Hepatocyte (in vitro differentiated cells): Measurements from ENCODE around the gene TOP3A. TPM values are rescaled to one million over a fixed set of nuclear protein-coding genes. Genes with fewer than 3 reads are reported as not detected.

Experiments
- DNase-seq: peaks from one replicate; pipeline ENCODE4 v3.0.0-alpha.2; 2016; ENCODE audit warnings: low spot score
- H2AFZ ChIP-seq: fragments of 200-600 bp; sonication (generic); 2 replicates; pipeline ENCODE4 v1.6.0; 2016; ENCODE audit warnings: antibody characterized with exemption, mild to moderate bottlenecking
- H3K27ac ChIP-seq: fragments of 200-600 bp; sonication (generic); 2 replicates; pipeline ENCODE4 v1.5.1; 2016; ENCODE audit warnings: mild to moderate bottlenecking
- H3K27me3 ChIP-seq: fragments of 200-600 bp; sonication (generic); 2 replicates; pipeline ENCODE4 v1.6.1; 2016
- H3K36me3 ChIP-seq: fragments of 200-600 bp; sonication (generic); replicated peaks from 2 replicates; pipeline ENCODE4 v1.5.1; 2016; ENCODE audit warnings: low read depth; ENCODE audit not compliant: insufficient read depth
- H3K4me1 ChIP-seq: fragments of 200-600 bp; sonication (generic); 2 replicates; pipeline ENCODE4 v1.5.1; 2016; ENCODE audit warnings: mild to moderate bottlenecking, moderate library complexity; ENCODE audit not compliant: insufficient read depth
- H3K4me2 ChIP-seq: fragments of 200-600 bp; sonication (generic); 2 replicates; pipeline ENCODE4 v1.6.0; 2016
- H3K4me3 ChIP-seq: fragments of 200-600 bp; sonication (generic); 2 replicates; pipeline ENCODE4 v1.5.1; 2016; ENCODE audit warnings: mild to moderate bottlenecking
- H3K79me2 ChIP-seq: fragments of 200-600 bp; sonication (generic); 2 replicates; pipeline ENCODE4 v1.6.0; 2017; ENCODE audit warnings: mild to moderate bottlenecking
- H3K9me2 ChIP-seq: fragments of 200-600 bp; sonication (generic); replicated peaks from 2 replicates; pipeline ENCODE4 v1.6.0; 2017; ENCODE audit warnings: mild to moderate bottlenecking; ENCODE audit not compliant: insufficient read depth
- H3K9me3 ChIP-seq: fragments of 200-600 bp; sonication (generic); 2 replicates; pipeline ENCODE4 v1.5.1; 2016; ENCODE audit warnings: low read depth, mild to moderate bottlenecking
- H4K20me1 ChIP-seq: fragments of 200-600 bp; sonication (generic); 2 replicates; pipeline ENCODE4 v1.6.0; 2016; ENCODE audit warnings: mild to moderate bottlenecking; ENCODE audit not compliant: insufficient read depth, poor library complexity, severe bottlenecking
- CTCF ChIP-seq: fragments of 200-600 bp; sonication (generic); IDR thresholded peaks from 2 replicates; pipeline ENCODE4 v1.5.1; 2016; ENCODE audit warnings: antibody characterized with exemption, mild to moderate bottlenecking; ENCODE audit not compliant: poor library complexity
- EZH2 ChIP-seq: fragments of 200-600 bp; sonication (generic); IDR thresholded peaks from 2 replicates; pipeline ENCODE4 v1.6.1; 2016; ENCODE audit warnings: antibody characterized with exemption, mild to moderate bottlenecking, borderline replicate concordance
- EZH2phosphoT487 ChIP-seq: fragments of 200-600 bp; sonication (generic); IDR thresholded peaks from one replicate; pipeline ENCODE4 v1.6.1; 2018; ENCODE audit warnings: antibody characterized with exemption, mild to moderate bottlenecking, low read depth, moderate library complexity; ENCODE audit not compliant: unreplicated experiment, severe bottlenecking
- WGBS: methylation state at CpG from one replicate; pipeline ENCODE4 v1.1.6; 2016; ENCODE audit warnings: low lambda C conversion rate; ENCODE audit errors: missing lambda C conversion rate; 5-methylcytosine and 5-hydroxymethylcytosine counted together
- polyA plus RNA-seq: library from polyadenylated mRNA; unstranded; fragments of >200 nt; fragmentation: Nextera tagmentation; extraction: Ambion mirVana; gene quantifications from 2 replicates; pipeline ENCODE4 v1.2.1, GENCODE V29; 2016
- total RNA-seq: library from RNA; depleted of rRNA; stranded (reverse); fragments of >200 nt; gene quantifications from 2 replicates; pipeline ENCODE4 v1.2.3, GENCODE V29; 2014

Gene TOP3A
- total and polyA plus RNA-seq, 2 experiments from 2014 or later = 15.5 to 24.3 TPM

GRCh38 chr17:18267366-18267765 is 47.4 kb downstream of the TOP3A start:
- H3K27ac ChIP-seq = no peak overlapping the region
- peaks cover 10% of the 10 kb centered on the region for H3K79me2 ChIP-seq
- no peak overlapping the region for H2AFZ ChIP-seq
- peaks cover 3% of the 10 kb centered on the region for H3K4me1 ChIP-seq
- no peak overlapping the region for H3K4me2 ChIP-seq
- H3K36me3 ChIP-seq = no peaks in the 10 kb centered on the region
- no peaks in the 10 kb centered on the region for H4K20me1 ChIP-seq
- TF ChIP-seq CTCF = no peak
- TF ChIP-seq EZH2 = no peak
- TF ChIP-seq EZH2phosphoT487 = no peak
- H3K9me3 ChIP-seq = no peaks in the 10 kb centered on the region
- WGBS = 92% methylated on average over 10 of the region's 10 CpGs
- no peak overlapping the region for H3K4me3 ChIP-seq
- no peaks in the 10 kb centered on the region for H3K9me2 ChIP-seq
- H3K27me3 ChIP-seq = no peaks in the 10 kb centered on the region
- no peak for DNase-seq

GRCh38 chr17:18263885-18264682 is 50.7 kb downstream of the TOP3A start:
- H3K79me2 ChIP-seq = peaks cover 21% of the 10 kb centered on the region
- TF ChIP-seq CTCF = no peak
- no peak for TF ChIP-seq EZH2phosphoT487
- no peak for TF ChIP-seq EZH2
- H3K4me3 ChIP-seq = no peak overlapping the region
- peaks cover 14% of the 10 kb centered on the region for H3K4me1 ChIP-seq
- H3K9me2 ChIP-seq = no peaks in the 10 kb centered on the region
- H3K4me2 ChIP-seq = no peak overlapping the region
- DNase-seq = no peak
- H3K36me3 ChIP-seq = no peaks in the 10 kb centered on the region
- H3K27me3 ChIP-seq = no peaks in the 10 kb centered on the region
- no peak overlapping the region for H2AFZ ChIP-seq
- H3K27ac ChIP-seq = no peak overlapping the region
- no peaks in the 10 kb centered on the region for H3K9me3 ChIP-seq
- WGBS = 98% methylated on average over 48 of the region's 50 CpGs
- no peaks in the 10 kb centered on the region for H4K20me1 ChIP-seq

GRCh38 chr17:18262641-18263040 is 52.2 kb downstream of the TOP3A start:
- Histone ChIP-seq H3K27ac (no peak overlapping the region), H2AFZ (no peak overlapping the region), H3K79me2 (peaks cover 30% of the 10 kb centered on the region), H3K9me3 (no peaks in the 10 kb centered on the region), H3K9me2 (no peaks in the 10 kb centered on the region), H3K4me2 (no peak overlapping the region), H4K20me1 (peaks cover under 1% of the 10 kb centered on the region), H3K4me1 (peaks cover 18% of the 10 kb centered on the region), H3K4me3 (no peak overlapping the region), H3K36me3 (no peaks in the 10 kb centered on the region), H3K27me3 (no peaks in the 10 kb centered on the region)
- no peak for TF ChIP-seq EZH2phosphoT487
- TF ChIP-seq EZH2 = no peak
- TF ChIP-seq CTCF = no peak
- no peak for DNase-seq
- 98% methylated on average over 11 of the region's 12 CpGs for WGBS
